Fibroblast of the aortic adventitia (primary cell): ENCODE results near the gene SLC26A3. TPM values are rescaled to one million over a fixed set of nuclear protein-coding genes. Genes with fewer than 3 reads are reported as not detected.

Experiments
- DNase-seq: peaks from one replicate; pipeline ENCODE4 v3.0.0-alpha.2; 2010; ENCODE audit warnings: low read depth
- H3K4me3 ChIP-seq: 2 replicates; pipeline ENCODE4 v1.5.1; 2011; ENCODE audit warnings: low read depth, mild to moderate bottlenecking, control low read depth, low read length, moderate library complexity
- total RNA-seq: library from RNA; depleted of rRNA; stranded (reverse); fragments of >200 nt; gene quantifications from 2 replicates; pipeline ENCODE4 v1.2.3, GENCODE V29; 2012; ENCODE audit warnings: low replicate concordance
- TF ChIP-seq, protein P1 (sequence below): IDR thresholded peaks from 2 replicates; pipeline ENCODE4 v1.5.1; 2011; ENCODE audit warnings: mild to moderate bottlenecking, low read length, control low read depth, inconsistent platforms; ENCODE audit not compliant: insufficient read depth

Gene SLC26A3
- total RNA-seq, 1 donor, result not detected

DNA sequence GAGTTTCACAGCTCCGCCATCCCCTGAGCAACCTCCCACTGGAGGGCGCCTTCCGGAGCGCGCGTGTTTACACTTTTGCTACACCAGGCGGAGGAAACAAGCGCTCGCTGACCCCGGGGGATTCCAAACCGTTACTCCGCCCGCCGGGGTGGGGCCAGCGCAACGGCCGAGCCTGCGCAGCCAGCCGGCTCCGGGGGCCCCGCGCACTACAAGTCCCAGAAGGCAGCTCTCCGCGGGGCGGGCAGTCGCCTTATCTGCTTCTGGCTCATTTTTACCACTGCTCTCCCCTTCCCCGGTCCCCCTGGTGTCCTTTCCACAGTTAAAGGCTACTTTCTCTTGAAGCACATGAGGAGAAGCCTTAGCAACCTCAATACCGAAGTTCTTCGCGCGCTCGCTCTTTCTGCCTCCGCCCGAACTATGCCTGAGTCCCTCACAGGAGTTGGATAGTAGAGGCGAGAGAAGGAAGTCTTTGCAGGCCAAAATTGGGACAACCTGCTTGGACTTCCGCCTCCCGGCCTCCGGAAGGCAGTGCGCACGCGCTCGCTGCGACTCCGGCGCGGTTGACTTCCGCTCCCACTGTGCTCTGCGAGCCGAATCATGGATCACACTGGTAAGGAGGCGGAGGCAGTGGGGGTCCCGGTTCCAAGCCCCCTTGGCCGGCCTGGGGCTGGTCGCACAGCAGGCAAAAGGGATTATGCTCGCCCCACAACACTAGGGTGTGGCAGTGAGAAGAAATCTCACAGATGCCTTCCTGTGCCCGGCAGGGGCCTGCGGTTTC, 59.3 kb downstream of the SLC26A3 start, which contains the start of gene CBLL1:
CBLL1 (plus strand) TSS at position 576 of the 778 bp plus-strand sequence; CDS start at position 598, 22 bp downstream.
- DNase-seq, result peak; percentile 96
- TF ChIP-seq, protein P1, sequence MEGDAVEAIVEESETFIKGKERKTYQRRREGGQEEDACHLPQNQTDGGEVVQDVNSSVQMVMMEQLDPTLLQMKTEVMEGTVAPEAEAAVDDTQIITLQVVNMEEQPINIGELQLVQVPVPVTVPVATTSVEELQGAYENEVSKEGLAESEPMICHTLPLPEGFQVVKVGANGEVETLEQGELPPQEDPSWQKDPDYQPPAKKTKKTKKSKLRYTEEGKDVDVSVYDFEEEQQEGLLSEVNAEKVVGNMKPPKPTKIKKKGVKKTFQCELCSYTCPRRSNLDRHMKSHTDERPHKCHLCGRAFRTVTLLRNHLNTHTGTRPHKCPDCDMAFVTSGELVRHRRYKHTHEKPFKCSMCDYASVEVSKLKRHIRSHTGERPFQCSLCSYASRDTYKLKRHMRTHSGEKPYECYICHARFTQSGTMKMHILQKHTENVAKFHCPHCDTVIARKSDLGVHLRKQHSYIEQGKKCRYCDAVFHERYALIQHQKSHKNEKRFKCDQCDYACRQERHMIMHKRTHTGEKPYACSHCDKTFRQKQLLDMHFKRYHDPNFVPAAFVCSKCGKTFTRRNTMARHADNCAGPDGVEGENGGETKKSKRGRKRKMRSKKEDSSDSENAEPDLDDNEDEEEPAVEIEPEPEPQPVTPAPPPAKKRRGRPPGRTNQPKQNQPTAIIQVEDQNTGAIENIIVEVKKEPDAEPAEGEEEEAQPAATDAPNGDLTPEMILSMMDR, result peak; percentile 82

DNA sequence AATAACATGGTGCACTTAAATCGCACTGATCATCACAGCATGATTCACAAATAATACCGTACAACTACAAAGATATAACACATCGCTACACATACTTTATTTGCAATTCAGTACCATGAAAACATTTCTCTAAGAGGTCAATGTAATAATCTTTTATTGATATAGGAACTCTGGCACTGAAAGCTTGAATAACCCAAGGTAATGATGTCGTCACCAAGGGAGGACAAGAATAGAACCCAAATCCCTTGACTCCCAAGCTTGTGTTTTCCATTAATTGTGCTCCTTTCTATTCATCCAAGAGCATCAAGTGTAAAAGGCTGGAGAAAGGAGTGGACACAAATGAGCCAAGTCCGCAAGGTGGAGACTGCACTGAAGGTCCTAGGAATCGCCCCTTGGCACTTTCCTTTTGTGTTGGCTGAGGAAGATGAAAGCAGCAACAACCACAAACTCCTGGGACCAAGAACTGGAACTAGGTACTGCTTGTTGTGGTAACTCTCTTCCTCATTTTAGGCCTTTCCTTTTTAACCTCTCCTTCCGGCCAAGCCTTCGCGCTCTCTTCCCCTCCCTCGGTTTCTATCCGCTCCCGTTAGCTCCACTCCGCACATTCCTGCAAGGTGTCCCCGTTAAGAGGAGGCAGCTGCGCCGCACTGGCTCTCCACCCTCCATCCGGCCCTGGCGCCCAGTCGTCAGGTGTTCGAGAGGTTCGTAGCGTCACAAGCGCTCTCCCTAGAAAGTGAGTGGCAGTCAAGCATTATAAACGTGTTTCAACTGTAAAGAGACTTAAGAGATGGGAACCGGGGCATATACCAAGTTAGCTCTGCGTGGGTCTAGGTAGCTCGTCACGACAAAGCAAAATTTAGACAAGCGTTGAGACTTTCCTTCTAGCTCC, 60.1 kb downstream of the SLC26A3 start:
- DNase-seq, result no peak
- TF ChIP-seq, protein P1, result no peak
- peak overlapping the region; percentile 64 for H3K4me3 ChIP-seq

More for the DNA sequence above, 59.3 kb downstream of the SLC26A3 start, which contains the start of gene CBLL1:
- H3K4me3 ChIP-seq, result peak within 1 kb of the TSS; percentile 94

DNA sequence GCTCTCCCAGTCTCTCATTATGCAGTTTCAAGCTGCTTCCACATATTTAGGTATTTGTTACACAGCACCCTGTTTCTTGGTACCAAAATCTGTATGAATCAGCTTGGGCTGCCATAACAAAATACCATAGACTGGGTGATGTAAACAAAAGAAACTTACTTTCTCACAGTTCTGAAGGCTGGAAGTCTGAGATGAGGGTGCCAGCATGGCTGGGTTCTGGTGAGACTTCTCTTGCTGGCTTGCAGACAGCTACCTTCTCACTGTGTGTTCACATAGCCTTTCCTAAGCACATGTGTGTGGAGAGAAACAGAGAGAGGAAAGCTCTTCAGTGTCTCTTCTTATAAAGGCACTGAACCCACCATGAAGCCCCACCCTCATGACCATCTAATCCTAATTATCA, 74.7 kb downstream of the SLC26A3 start:
- H3K4me3 ChIP-seq, result no peak overlapping the region
- DNase-seq, result peak; percentile 16
- TF ChIP-seq, protein P1, result no peak

DNA sequence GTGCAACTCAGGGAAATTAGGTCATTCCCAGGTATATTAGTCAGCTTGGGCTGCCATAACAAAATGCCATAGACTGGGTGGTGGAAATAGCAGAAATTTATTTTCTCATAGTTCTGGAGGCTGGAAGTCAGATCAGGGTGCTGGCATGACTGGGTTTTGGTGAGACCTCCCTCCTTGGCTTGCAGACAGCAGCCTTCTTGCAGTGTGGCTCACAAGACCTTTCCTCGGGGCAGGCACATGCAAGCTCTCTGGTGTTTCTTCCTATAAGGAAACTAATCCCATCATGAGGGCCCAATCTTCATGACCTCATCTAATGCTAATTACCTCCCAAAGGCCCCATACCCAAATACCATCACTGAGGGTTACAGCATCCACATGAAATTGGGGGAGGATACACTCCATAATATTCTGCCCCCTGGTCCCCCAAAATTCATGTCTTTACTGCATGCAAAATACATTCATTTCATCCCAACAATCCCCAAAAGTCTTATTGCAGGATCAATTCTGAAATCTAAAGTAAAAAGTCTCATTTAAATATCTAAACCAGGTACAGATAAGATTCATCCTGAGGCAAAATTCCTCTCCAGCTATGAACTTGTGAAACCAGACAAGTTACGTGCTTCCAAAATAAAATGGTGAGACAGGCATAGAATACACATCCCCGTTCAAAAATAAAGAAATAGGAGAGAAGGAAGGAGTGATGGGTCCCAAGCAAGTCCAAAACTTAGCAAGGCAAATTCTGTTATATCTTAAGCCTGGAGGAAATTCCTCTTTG, 76.5 kb downstream of the SLC26A3 start:
- DNase-seq, result no peak
- no peak overlapping the region for H3K4me3 ChIP-seq
- TF ChIP-seq, protein P1, result no peak

DNA sequence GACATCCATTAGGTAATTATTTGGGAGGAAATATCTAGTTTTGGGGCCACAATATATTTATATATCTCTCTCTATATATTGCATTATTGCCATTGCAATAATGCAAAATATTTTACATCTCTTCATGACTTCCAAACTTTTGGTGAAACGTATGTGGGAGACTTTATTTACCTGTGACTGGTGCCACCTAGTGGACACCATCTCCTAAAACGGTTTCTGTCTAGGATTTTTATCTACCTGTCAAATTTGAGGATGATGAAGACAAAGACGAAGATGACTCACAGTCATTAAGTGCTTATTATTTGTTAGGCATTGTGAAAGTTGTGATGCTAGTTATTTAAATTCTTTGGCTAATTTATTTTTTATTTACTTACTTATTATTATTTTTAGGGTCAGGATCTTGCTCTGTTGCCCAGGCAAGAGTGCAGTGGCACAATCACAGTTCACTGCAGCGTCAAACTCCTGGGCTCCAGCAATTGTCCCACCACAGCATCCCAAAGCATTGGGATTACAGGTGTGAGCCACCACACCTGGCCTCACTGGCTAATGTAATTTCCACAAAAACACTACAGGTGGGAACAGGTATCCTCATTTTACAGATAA, 77.8 kb downstream of the SLC26A3 start:
- TF ChIP-seq, protein P1, result peak; percentile 61
- DNase-seq, result peak; percentile 83
- H3K4me3 ChIP-seq, result no peak overlapping the region

DNA sequence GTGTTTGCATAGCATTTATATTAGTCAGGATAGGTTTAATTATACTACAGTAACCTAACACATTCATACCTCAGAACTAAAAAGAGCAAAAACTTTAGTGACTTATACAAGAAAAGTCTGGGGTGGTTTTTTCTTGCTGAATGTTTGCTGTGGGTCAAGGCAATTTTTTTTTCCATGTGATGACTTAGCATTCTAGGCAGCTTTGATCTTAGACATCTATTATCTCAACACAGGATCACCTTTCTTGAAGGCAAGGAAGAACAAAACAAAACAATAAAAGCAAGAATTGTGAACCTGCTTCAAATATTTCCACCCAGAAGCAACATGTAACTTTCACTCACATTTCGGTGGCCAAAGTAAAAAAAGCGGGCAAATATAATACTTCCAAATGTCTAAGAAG, 79.8 kb downstream of the SLC26A3 start:
- H3K4me3 ChIP-seq, result no peak overlapping the region
- DNase-seq, result no peak
- TF ChIP-seq, protein P1, result no peak
